AG09319 (cell line): ENCODE measurements around the gene MTIF2.

Source experiments
- DNase-seq: peaks from one replicate; pipeline ENCODE4 v3.0.0-alpha.2; 2010; ENCODE audit warnings: low read depth; ENCODE audit errors: extremely low read depth
- CTCF ChIP-seq: IDR thresholded peaks from 2 replicates; pipeline ENCODE4 v1.5.1; 2011; ENCODE audit warnings: low read depth, mild to moderate bottlenecking, inconsistent platforms, low read length, moderate library complexity

MTIF2 gene

GRCh38 chr2:55268907-55269644, at the start of gene MTIF2:
Gene MTIF2 (minus strand): TSS chr2:55269231. CDS start chr2:55263858, 5,373 bp downstream.
- peak; percentile 72 for DNase-seq
- TF ChIP-seq CTCF = peak; percentile 7

DNA sequence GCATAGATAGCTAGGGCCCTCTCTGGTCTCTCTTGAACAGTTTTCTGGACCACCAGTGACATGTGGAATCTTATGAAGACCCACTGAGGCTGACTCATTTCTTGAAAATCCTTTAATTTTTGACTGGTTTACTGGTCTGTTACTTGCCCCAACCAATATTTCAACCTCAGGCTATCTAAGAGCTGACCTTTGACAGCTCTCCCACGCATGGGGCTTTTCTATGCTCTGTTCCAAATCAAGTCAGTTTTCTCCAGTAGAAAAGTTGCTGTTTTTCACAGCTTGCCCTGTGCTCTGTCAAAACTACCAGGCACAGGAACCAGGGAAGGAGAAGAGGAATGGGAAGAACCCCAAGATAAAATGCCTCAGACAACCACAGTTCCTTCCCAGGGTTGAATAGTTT, 46.0 kb upstream of the MTIF2 start:
- no peak for DNase-seq
- TF ChIP-seq CTCF = no peak

- peak; percentile 23 for TF ChIP-seq CTCF
- no peak for DNase-seq
These were observed 42.4 kb upstream of the MTIF2 start for GRCh38 chr2:55311444-55311870.

- no peak for DNase-seq
- no peak for TF ChIP-seq CTCF
These were observed 40.4 kb upstream of the MTIF2 start for GRCh38 chr2:55309446-55309845.

- DNase-seq = no peak
These were observed 33.2 kb upstream of the MTIF2 start for GRCh38 chr2:55302241-55302640.

DNA sequence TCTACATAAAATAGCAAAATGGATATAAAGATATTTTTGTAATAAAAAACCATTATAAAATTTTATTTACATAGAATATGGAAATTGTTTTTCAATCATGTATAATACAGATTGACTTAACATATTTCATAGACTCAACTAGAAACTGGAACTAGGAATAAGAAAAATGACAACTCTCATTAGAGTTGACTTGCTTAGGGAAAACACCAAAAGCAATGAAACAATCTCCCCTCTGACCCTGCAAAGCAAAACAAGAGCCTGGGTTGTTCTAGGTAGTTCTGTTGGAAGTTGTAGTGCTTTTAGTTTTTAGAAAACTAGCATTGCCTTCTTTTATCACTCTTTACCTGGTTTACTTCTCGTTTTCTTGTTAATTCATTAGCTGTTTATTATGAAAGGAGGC, 32.2 kb upstream of the MTIF2 start:
- no peak for DNase-seq
- no peak for TF ChIP-seq CTCF

More at GRCh38 chr2:55302241-55302640, 33.2 kb upstream of the MTIF2 start:
- no peak for TF ChIP-seq CTCF

- no peak for TF ChIP-seq CTCF
- DNase-seq = no peak
These were observed 27.4 kb upstream of the MTIF2 start for GRCh38 chr2:55296393-55296792.
